Stimulated activated CD8-positive, alpha-beta memory T cell treated with anti-CD3 and anti-CD28 coated beads, Interleukin-7, amount 100 ng/mL, for 24 hours (primary cell): Measurements from ENCODE around the gene C11orf71.

Experiments
- DNase-seq: peaks from one replicate; pipeline ENCODE4 v3.0.0-alpha.2; 2020; ENCODE audit warnings: low read depth

The C11orf71 gene

GRCh38 chr11:114399490-114400215 lies 658 bp downstream of the C11orf71 start:
- DNase-seq: no peak

DNA sequence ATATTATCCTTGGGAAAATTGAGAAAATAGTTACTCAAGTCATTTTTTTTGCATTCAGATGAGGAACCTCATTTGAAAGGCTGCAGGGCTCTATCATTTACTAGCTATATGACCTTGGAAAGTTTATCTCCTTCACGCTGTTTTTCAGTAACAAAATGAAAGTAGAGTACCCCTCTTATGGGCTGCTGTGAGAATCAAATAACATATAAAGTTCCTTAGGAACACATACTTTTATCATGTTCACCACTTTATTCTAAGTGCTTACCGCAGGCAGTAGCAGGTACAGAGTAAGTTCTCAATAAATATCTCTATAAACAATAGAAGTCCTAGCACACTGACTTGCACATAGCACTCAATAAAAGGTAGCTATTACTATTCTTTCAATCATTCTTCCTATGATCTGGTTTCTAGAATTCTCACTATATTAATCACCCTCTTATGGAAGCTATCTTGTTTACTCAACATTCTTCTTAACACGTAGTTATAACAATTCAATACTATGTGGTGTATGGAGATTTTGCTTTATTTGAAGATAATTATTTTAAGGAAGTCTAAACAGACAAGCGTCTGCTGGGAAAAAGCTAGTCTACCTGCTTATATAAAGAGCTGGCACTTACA lies 1.9 kb downstream of the C11orf71 start:
- DNase-seq: no peak

GRCh38 chr11:114397349-114397982 lies 2.8 kb downstream of the C11orf71 start:
- DNase-seq: no peak

- DNase-seq: no peak
Observed at GRCh38 chr11:114396916-114397315, 3.4 kb downstream of the C11orf71 start.

DNA sequence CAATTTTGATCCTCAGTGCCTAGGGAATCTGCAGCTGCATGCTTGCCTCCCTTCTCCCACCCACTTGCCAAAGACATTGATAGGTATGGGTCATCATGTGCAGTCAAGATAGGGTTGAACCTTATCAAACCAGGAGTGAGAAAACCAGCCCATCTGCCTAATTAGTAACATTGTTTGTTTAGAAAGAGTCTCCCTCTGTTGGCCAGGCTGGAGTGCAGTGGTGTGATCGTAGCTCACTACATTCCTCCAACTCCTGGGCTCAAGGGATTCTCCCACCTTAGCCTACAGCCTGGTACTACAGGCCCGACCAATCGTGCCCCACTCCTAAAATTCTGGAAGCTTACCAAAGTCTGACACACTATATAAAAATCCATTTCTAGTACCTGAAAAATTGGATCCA lies 4.6 kb downstream of the C11orf71 start:
- DNase-seq: no peak

DNA sequence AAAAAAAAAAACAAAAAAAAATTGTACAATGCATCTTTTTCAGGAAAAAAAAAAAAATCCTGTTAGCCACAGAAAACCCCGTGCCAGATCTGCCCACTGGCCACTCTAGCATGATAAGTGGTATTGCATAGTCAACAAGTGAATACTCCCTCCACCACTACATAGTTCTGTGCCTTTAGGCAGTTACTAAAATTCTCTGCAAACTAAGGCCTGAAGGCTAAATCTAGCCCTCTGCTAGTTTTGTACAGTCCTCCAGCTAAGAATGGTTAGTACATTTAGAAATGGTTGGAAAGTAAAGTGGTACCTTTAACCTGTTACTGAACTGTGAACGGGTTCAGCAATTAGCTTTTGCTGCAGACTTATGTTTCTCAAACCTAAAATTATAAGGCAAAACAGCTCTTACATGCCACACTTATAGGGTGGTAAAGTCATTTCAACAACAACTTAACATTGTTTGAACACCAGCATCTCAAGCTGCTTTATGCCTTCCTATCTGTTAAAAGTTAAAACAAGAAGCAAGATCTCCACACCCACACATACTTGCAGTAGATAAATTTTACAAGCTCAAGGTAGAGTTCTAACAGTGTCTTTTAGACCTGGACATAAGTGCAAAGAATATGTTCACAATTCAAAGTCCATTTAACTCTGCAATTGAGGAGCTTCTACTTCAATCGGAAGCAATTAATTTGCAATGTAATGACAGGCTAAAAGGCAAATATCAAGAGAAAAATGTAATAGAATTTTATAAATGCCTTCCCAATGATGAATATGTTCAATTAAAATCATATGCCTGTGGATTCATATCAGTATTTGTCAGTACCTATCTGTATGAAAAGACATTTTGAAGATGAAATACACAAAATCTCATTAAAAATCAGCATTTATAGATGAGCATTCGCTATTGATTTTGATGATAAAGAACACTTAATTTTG lies 7.3 kb downstream of the C11orf71 start:
- no peak for DNase-seq

DNA sequence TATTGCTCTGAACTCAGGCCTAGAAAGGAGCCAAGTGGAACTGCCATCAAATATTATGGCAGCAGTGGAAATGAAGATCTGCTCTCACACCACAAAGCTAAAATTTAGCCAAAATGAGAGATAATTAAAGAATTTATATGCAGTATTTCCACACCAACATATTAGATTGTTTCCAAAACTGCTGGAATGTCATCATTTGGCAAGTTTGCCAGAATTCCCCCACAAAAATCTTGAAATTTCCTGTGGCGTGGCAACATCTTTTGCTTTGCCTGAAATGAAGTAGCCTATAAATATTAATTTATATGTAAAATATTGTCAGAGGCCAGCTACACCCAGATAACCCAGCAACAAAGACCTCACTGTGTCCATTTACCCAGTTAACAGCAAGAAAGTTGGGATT lies 13.8 kb downstream of the C11orf71 start:
- DNase-seq: no peak

DNA sequence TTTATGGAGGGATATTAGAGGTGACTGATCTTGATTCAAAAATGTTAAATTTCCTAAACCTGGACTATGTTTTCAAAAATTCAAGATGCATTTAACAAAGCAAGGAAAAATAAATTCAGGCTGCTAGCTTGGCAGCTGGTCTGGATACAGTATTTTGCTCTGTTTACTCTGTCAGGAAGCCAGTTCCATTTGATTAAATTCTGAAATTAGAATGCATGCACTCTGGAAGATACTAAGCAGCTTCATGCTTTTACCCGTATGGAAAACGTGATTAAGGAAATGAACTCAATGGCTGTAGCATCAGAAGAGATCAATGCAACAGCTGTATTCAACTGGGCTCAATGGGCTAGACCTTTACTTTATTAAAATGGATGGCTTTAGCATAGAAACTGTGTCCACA lies 14.2 kb downstream of the C11orf71 start:
- no peak for DNase-seq

DNA sequence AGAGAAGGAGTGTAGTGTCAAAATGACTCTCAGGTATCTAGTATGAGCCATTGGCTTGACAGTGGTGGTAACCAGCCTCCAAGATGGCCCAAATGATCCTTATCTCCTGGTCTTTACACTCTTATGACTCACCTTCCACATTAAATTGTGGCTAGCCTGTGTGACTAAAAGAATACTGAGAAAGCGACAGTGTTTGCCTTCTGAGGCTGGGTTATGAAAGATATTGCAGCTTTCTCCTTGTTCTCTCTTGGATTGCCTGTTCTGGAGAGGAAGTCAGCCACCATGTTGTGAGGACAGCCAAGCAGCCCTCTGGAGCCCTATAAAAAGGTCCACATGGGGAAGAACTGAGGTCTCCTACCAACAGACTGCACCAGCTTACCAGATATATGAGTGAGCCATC lies 15.8 kb downstream of the C11orf71 start:
- no peak for DNase-seq

- DNase-seq: no peak
Observed at GRCh38 chr11:114382509-114382908, 17.8 kb downstream of the C11orf71 start.

GRCh38 chr11:114379394-114380069 lies 20.8 kb downstream of the C11orf71 start:
- no peak for DNase-seq

GRCh38 chr11:114377612-114378267 lies 22.6 kb downstream of the C11orf71 start:
- no peak for DNase-seq

GRCh38 chr11:114375052-114375451 lies 25.3 kb downstream of the C11orf71 start:
- DNase-seq: no peak

GRCh38 chr11:114368918-114369680 lies 31.2 kb downstream of the C11orf71 start:
- DNase-seq: no peak

DNA sequence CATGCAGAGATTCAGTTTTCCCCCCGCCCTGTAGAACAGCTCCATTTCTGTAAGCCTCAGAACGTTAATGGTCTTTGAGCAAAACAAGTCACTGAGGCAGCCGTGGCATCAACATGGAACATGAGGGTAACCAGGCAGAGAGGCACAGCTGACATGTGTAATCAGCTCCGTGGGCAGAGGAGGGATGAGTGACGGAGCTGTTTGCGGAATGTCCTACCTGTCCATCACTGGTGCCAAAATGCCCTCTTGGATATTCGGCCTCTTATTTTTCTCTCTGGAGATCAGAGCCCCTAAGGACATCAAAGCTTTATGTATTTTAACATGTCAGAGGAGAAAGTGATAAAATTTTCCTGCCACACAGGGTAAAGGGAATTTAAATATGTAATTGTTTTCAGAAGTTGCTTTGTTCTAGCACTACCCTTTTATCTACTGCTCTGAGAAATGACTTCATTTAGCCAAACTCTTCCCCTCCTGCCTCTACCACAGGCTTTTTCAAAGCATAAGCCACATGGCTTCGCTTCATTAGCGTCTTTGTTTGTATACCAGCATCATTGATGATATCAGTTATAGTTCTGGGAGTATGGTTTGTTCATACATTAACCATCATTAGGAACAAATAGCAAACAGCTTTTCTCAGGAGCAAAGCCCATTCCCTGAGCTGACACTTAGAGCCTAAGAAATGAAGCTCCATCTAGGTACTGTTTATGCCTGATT lies 32.9 kb downstream of the C11orf71 start:
- no peak for DNase-seq

GRCh38 chr11:114366331-114367243 lies 33.7 kb downstream of the C11orf71 start:
- no peak for DNase-seq

- no peak for DNase-seq
Observed at GRCh38 chr11:114362958-114363357, 37.4 kb downstream of the C11orf71 start.

DNA sequence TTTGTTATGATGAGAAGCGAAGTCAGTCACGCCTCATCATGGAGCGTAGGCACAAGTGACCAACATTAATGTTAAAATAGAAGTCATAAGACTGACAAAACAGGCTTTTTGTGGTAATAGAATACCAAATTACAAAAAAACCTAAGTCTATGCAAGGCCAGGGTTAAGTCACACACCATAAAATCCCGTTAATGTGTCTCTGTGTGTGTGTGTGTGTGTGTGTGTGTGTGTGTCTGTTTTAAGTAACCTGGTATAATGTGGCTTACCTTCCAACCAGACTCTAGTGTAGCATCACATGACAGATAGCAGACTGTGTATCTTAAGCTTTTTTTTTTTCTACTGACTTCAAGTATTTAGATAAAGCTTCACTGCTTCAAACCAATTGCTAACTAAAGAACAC lies 38.0 kb downstream of the C11orf71 start:
- DNase-seq: no peak

DNA sequence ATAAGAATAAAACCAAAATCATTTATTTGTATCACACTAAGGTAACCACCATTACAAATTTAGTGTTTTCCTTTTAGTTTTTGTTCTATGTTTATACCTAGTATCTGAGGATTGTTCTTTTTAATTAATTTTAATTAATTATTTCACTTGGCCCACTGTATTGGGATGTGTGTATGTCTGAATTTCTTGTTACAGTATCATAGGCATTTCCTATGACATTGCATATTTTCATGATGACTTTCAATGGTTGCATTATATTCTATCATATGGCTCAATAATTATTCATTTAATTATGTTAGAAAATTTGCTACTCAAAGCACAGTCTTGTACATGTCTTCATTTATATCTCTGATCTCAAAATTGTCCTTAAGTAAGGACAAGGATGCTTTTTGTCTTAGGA lies 41.0 kb downstream of the C11orf71 start:
- no peak for DNase-seq
